Measurements from ENCODE around the gene HCRT.

HCRT gene

GRCh38 chr17:42136654-42137051, 48.6 kb downstream of the HCRT start:
- no peak for DNase-seq

GRCh38 chr17:42135664-42136653, 49.3 kb downstream of the HCRT start:
- no peak for DNase-seq

GRCh38 chr17:42135151-42135550, 50.1 kb downstream of the HCRT start:
- DNase-seq = no peak

Measured in DMS 273 treated with DMSO at 0.1 percent for 48 hours (cell line).